Renal cortex interstitium (tissue), 11 donors: ENCODE data around the gene IL22RA2. TPM values are rescaled to one million over a fixed set of nuclear protein-coding genes. Genes with fewer than 3 reads are reported as not detected.
"Not testable (repeated sequence)": the region's sequence is repeated elsewhere in the genome, so short reads cannot be mapped to it uniquely, and the experiment has no call there.

Experiments
- DNase-seq, 11 donors: peaks; one replicate each; pipeline ENCODE4 v3.0.0-alpha.2; 2013; ENCODE audit warnings: low read depth in 9 of 11, low spot score in 4 of 11; ENCODE audit errors: extremely low read depth in 1 of 11
- polyA plus RNA-seq, 3 donors: library from polyadenylated mRNA; unstranded; fragments of 120-200 nt; gene quantifications; one replicate each; pipeline ENCODE4 v1.2.1, GENCODE V29; 2013; ENCODE audit not compliant: insufficient read length in 3 of 3

Gene IL22RA2
- polyA plus RNA-seq, 3 donors, result not detected

DNA sequence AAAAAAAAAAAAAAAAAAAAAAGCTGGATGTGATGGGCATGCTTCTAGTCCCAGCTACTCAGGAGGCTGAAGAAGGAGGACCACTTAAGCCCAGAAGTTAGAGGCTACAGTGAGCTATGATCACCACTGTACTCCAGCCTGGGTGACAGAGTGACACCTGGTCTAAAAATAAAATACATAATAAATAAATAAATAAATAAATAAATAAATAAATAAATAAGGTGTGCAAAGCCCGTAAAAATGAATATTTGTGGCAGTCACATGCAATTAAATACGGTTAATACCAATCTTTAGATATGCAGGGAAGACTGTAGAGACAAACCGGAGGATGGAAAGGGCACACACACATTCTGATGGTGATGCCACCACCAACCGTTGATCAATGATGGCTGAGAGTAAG lies 26.2 kb downstream of the IL22RA2 start:
- no peak for DNase-seq

DNA sequence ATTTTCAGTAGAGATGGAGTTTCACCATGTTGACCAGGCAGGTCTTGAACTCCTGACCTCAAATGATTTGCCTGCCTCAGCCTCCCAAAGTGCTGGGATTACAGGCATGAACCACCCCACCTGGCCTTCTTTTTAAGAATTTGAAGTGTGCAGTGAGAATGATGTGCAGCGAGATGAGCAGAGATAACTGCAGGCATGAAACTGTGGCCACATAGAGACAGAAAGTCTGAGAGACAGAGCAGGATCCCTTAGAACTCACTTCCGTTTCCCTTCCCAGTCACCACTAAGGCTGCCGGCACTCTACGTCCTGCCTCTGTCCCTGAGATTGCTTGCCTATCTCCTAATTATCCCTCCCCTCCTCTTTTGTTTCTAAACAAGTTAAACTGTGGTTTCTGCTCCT lies 27.2 kb downstream of the IL22RA2 start:
- no peak for DNase-seq

DNA sequence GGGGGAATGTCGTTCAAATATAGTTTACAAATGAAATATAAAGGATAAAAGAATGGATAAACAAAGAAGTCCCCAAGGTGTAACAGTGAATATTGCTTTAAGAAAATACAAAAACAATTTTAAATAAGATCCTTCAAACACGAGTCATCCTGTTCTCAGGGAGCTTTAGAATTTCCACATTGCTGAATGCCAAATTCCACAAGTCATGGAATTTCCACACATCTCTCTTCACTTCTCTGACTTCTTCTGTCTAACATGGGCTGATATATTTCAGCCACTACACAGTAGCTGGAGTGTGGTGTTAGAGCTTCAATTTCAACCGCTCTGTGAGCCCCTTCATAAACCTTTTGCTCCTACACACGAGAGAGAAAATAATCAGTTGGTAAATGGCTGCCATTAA lies 28.0 kb downstream of the IL22RA2 start:
- no peak for DNase-seq

DNA sequence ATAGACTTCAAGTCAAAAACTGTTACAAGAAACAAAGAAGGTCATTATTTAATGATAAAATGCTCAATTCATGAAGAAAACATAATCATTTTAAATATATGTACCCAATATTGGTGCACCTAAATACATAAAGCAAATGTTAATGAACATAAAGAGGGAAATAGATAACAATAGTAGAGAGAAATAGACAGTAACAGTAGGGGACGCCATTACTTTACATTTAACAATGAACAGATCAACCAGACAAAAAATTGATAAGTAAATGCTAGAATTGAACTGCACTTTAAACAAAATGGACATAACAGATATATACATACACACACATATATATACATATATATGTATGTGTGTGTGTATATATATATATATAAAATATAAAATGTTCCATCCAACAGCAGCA lies 37.4 kb downstream of the IL22RA2 start:
- DNase-seq, result no peak

DNA sequence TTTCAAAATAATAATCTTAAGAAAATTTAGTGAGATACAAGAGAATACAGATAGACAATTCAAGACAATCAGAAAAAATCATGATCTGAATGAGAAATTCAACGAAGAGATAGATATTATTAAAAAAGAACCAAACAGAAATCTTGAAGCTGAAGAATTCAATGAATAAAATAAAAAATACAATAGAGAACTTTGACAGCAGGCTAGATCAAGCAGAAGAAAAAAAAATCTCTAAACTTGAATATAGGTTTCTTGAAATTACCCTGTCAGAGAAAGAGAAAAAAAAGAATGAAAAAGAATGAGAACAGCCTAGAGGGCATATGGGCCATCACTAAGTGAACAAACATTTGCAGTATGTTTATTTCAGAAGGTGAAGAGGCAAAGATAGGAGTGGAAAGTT lies 39.0 kb downstream of the IL22RA2 start:
- no peak for DNase-seq

DNA sequence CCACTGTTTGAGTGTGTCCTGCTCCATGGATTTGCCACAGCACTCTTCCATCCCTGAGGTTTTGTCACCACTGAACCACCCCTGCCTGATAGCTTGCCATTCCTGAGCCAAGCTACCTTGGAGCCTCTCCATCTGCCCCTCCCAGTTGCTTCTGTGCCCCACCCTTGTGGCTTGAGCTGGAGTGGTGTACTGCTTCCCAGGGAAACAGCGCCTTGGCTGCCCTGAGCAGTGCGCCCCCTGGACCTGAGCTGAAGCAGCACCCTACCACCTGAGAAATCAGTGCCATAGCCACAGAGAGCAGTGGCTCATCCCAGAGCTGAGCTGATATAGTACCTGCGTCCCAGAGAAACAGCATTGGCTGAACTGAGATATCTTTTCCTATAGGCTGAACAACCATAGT lies 40.3 kb downstream of the IL22RA2 start:
- DNase-seq, result no peak

DNA sequence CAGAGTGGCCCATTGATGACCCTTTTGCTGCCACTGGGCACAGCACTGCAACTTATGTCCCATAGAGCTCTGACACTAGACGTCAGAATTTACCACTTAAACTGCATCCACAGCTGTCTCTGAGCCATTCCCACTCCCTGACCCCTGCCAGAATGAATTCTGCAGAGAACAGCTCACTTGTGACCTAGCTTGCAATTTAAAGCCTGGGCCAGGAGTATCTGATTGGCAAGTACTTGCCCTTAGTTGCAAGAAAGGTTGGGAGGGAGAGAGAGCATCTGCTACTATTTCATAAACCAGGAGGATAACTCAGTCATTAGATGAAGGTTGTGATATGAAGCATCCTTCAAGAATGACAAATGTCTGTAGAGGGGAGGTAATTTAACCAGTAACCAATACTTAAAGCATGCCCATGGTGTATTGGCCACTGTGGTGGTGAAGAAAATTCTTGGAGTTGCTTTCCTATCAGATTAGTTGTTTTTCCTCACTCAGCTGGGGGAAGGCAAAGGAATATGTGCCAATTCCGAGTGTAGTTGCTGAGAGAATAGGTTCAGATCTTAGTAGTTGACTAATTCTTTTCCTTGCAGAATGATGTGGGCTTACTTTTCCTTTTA lies 46.5 kb downstream of the IL22RA2 start:
- DNase-seq, result no peak

DNA sequence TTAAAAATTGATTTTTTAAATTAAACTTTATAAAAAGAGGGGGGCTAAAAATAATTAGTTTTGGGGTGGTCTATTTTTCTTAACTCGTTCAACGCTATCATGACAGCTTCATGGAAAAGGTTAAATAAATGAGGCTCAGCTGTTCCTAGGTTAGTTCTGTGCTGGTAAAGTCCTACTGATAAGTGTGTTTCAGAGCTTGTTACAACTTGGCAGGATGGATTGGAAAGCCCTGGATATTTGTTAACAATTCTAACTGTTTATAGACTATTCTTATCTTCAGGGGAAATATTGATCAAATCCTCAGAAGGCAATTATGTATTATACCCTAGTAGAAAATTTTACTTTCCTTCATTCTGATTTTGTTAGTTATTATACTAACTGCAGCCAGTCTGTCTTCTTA lies 50.4 kb downstream of the IL22RA2 start:
- DNase-seq, result no peak

DNA sequence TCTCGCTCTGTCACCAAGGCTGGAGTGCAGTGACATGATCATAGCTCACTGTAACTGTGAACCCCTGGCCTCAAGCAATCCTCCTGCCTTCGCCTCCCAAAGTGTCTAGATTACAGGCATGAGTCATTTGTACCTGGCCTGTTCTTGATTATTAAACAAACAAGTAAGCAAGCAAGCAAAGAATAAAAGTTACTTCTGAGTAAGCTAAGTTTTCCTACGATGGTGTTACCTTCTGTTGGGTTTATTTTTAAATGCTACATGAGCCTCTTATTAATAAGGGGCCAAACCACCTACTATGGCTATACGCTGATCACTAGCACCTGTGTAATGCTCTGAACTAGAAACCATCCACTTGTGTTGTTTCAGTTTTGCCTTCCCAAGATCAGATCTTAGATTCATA lies 50.8 kb downstream of the IL22RA2 start:
- DNase-seq, result no peak

DNA sequence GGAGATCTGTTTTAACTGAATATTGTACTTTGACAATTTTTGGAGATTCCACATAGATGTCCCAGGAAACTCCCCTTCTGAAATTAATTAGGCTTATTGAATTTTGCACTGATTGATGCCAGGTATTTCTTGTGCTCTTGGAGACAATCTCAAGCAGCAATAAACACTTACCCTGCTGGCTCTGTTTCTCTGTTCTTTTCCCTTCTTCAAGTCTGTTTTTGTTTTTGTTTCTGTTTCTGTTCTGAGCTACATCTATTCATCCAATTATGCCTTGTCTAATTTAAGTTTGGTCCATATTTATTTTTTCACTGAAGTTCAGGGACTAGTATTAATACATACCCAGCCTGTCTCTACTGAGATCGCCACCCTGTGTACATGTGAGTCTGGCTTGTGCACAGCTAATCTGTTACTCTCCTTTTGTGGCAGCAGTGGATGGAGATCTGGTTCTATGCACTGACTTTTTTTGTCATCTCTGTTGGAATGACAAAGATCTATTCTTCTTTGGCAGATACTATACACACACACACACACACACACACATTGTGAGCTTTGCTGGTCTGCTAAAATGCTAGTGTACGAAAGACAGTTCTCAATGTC lies 51.9 kb downstream of the IL22RA2 start:
- DNase-seq, result no peak

DNA sequence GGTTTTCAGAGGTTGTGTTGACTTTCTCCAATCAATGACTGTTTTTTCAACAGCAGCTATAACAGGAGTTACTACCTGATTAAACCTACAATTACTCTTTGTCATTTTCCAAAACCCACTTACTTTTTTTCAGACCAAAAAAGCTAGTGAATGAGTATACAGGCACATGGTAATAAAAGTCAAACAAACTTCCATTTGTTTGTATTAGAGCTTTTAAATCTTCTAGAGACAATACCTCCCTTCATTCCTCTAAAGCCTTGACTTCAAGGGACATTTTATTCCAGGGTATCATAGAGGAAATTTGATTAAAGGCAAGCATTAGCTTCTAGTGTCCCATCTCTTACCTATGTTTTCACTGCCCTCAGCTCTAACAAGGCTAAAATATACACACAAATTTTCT lies 52.7 kb downstream of the IL22RA2 start:
- no peak for DNase-seq

DNA sequence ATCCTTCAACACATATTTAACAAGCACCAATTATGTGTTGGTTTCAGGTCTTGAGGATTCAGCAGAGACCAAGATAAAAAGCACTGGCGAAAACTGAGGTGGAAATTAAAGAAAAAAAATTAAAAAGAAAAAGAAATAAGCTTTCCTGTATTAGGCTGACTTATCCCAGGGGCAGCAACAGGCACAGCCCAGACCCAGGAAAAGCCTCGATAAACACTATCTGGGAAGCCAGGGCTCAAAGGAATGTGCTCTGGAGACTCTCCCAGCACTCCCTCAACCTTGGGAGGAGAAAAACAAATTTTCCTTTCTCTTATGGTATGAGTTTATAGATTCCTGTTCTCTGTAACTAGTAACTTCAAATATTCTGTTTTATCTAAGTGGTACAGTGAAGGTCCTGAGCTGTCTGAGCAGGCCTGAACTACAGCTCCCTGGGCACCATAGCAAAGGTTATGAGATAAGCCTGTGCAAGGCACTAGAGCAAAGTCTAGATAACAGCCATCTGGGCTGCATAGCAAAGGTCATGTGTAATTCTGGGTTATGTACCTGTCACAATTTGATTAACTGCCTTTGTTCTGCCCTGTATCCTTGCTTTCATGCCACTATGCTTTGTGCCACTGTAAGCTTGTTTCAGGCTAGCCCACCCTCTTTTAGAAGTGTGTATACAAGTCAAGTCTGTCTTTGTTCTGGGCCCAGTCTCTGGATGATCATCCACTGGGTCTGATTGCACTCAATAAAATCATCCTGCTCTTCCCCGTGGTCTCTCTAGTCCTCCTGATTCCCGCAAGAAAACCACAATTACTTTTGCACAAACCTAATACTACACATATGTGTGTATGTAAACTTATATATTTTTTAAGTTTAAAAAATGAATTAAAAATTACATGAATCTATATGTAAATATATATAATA lies 54.0 kb downstream of the IL22RA2 start:
- DNase-seq, result no peak

DNA sequence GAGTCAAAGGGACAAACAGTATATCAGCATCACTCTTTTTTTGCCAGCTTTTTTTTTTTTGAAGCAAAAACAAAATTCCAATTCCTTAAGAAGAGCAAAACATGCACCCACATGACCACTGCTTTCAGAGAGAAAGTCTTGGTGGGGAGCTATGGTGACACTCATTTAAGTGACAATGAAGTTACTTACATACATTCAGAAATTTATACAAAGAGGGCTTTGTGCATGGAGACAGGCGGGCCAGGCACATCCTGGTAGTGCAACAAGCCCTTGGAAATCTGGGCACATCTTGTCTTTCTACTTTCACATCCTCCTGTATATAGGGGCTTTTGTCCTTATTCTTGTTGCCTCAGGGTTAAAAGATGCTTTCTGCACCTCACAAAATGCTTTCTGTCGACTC lies 55.9 kb downstream of the IL22RA2 start:
- DNase-seq, result no peak

DNA sequence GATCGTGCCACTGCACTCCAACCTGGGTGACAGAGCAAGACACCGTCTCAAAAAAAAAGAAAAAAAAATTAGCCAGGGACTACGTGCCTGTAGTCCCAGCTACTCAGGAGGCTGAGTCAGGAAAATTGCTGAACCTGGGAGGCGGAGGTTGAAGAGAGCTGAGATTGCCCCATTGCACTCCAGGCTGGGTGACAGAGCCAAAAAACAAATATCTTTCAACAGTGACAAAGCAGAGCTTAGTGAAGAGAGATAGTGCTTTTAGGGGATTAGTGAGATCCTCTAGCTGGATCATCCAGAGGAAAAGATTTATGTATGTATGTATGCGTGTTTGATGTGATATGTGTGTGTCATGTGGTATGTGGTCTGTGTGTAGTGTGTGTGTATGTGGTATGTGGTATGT lies 56.6 kb downstream of the IL22RA2 start:
- DNase-seq, result no peak

DNA sequence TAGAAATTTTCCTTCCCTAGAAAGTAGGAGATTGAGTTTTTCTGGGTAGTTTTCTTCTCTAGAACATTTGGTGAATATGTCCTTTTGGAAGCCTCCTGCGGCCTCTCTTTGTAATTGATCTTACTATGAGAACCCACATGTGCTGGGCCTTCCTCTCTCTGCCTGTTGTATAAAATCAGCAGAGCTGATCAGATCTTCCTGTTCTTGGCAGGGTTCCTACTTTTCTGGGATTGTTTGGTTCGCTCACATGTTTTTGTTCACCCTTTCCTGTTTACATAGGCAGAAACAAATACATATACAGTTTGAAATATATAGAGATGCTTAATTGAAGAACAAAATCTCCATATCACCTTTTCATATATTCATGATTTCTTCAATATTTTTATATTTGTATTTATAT lies 57.8 kb downstream of the IL22RA2 start:
- DNase-seq, result no peak

DNA sequence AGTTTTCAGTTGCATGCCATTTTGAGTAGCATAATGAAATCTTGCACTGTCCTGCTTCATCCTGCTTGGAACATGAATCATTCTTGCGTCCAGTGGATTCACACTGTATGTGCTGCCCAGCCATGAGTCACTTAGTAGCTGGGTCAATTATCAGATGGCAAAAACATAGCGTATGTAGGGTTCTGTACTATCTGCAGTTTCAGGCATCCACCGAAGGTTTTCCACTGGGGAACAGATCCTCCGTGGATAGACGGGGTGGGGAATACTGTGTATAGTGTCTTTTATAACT lies 61.4 kb downstream of the IL22RA2 start:
- DNase-seq, result no peak

DNA sequence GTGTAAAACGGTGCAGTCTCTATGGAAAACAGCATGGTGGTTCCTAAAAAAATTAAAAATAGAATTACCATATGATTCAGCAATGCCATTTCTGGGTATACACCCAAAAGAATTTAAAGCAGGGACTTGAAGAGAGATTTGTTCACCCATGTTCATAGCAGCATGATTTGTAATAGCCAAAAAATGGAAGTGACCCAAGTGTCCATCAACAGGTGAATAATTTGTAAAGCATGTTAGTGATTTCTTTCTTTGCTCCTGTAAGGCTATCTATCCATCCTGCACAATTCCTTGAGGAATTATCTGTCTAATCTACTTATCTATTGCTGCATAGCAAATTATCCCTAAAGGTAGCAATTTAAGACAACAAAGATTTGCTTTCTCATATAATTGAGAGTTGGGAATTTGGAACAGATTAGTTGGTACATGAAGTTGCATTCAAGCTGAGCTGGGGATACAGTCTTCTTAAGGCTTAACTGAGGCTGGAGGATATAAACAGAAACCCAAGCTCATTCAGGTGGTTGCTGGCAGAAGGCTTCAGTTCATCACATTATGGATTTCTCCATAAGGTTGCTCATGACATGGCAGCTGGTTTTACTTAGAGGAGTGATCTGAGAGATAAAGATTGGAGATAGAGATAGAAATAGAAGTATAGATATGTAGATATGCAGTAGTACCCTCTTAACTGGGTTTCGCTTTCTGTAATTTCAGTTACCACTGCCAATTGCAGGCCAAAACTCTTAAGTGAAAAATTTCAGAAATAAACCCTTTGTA lies 62.0 kb downstream of the IL22RA2 start:
- no peak for DNase-seq

DNA sequence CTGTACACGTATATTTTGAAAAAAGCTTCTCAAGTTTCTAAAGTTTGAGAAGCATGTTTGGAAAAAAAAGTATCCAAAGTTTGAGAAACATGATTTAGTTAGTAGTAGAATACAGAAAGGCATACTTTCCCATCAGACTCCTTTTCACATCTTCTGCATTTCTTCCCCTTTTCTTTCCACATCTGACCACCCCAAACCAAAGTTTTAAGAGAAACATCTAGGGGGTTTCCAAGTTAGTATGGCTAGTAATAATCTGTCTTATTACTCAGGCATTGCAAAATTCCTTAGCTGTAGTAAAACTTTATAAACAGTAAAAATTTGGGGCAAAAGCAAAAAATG lies 65.7 kb downstream of the IL22RA2 start:
- DNase-seq, result no peak

DNA sequence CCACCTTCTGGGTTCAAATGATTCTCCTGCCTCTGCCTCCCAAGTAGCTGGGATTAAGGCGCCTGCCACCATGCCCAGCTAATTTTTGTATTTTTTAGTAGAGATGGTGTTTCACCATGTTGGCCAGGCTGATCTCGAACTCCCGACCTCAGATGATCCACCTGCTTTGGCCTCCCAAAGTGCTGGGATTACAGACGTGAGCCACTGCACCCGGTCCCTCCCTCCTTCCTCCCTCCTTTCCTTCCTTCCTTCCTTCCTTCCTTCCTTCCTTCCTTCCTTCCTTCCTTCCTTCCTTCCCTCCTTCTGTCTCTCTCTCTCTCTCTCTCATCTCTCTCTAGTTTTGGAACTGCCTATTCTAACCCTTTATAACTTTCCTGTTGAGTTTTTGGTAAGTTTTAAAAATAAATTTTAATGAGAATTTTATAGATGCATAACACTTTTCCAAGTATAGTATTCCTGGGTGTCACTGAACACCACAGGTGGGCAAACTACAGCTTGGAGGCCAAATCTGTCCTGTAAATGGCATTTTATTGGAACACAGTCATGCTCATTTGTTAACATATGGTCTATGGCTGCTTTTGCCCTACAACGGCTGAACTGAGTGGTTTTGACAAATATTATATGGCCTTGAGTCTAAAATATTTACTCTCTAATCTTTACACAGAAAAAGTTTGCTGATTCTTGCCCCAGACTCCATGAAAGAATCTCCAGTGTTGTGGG lies 66.2 kb downstream of the IL22RA2 start:
- DNase-seq, result not testable (repeated sequence)
